ENCODE data around the gene IL12RB1. TPM values are rescaled to one million over a fixed set of nuclear protein-coding genes. Genes with fewer than 3 reads are reported as not detected.
A peak's percentile ranks its signal among the peaks of the same experiment; 100 is the strongest.

The IL12RB1 gene
- total RNA-seq, 4 donors from 2014 or later: 1.1 to 2.3 (median 1.9) TPM

DNA sequence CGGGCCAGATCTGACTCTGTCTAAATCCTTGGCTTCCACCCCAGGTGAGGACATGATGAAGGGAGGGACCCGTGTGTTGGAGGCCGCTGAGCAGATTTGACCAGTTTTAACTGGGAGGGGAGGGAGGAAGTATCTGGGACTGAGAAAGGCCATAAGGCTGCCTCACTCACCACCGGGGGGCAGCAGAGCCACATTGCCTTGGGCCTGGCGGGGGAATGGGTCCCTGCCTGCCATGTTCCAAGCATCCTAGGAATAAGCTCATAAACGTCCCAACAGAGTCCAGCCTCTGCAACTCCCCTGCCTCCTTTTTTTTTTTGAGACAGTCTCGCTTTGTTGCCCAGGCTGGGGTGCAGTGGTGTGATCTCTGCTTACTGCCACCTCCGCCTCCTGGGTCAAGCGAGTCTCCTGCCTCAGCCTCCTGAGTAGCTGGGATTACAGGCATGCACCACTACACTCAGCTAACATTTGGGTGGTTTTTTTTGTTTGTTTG lies 26.3 kb upstream of the IL12RB1 start:
- 26 to 32% methylated on average over 8 to 9 of the region's 9 CpGs for WGBS, 2 donors
- peaks cover 13 to 38% (median 28%) of the 10 kb centered on the region in 3 donors for H3K4me1 ChIP-seq
- H3K4me3 ChIP-seq: no peak overlapping the region
- peak overlapping the region in 2 of 4 donors; percentile 13 for H3K27ac ChIP-seq
- intact Hi-C loops (cut with DNase I): loop anchor here (5.0 to 10.0 kb wide), 2 partner anchors 44 to 142 kb away; a partner anchor contains a TSS
- DNase-seq: no peak
- H3K9me3 ChIP-seq: no peaks in the 10 kb centered on the region
- TF ChIP-seq, protein P1, sequence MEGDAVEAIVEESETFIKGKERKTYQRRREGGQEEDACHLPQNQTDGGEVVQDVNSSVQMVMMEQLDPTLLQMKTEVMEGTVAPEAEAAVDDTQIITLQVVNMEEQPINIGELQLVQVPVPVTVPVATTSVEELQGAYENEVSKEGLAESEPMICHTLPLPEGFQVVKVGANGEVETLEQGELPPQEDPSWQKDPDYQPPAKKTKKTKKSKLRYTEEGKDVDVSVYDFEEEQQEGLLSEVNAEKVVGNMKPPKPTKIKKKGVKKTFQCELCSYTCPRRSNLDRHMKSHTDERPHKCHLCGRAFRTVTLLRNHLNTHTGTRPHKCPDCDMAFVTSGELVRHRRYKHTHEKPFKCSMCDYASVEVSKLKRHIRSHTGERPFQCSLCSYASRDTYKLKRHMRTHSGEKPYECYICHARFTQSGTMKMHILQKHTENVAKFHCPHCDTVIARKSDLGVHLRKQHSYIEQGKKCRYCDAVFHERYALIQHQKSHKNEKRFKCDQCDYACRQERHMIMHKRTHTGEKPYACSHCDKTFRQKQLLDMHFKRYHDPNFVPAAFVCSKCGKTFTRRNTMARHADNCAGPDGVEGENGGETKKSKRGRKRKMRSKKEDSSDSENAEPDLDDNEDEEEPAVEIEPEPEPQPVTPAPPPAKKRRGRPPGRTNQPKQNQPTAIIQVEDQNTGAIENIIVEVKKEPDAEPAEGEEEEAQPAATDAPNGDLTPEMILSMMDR (IDR thresholded peaks at IDR 0.05): peak; percentile 80 to 90 (median 87)
- no peak for TF ChIP-seq POLR2A (IDR thresholded peaks at IDR 0.05)
- H3K27me3 ChIP-seq: peaks cover 0 to 15% (median 0%) of the 10 kb centered on the region in 4 donors
- H3K36me3 ChIP-seq: no peaks in the 10 kb centered on the region

DNA sequence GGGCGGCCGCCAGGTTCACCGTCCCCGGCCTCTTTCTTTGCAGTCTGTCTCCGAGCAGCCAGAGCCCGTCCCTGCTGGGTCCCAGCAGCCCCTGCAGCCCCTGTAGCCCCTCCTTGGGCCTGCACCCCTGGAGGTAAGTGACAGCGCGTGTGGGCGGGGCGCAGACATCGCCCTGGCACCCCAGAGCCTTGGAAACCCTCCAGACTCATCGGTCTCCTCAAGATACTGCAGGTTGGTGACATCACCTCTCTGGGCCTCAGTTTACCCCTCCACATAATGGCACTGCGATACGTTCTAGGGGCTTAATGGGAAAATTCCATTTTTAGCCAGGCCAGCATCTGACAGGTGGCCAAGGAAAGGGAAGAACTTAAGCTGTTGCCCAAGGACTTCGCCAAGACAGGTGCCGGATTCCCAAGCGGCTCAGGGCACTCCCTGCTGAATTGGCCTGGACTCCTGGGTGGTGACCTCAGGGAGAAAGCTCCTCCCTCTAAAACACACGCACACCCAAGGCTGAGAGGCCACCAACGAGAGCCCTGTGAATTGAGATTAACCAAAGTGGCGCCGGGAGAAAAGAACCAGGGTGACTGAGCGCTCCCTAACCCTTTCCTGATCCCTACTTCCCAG lies 24.0 kb upstream of the IL12RB1 start:
- intact Hi-C loops (cut with DNase I): loop anchor here (5.0 to 10.0 kb wide), 2 partner anchors 47 to 144 kb away; a partner anchor contains a TSS
- DNase-seq: no peak
- H3K4me1 ChIP-seq: peaks cover 6 to 27% (median 21%) of the 10 kb centered on the region in 3 donors
- peak overlapping the region in 3 of 4 donors; percentile 41 to 64 (median 41) for H3K27ac ChIP-seq
- WGBS, 2 donors: 32 to 72% methylated on average over 6 to 11 of the region's 22 CpGs
- peak overlapping the region; percentile 46 to 76 (median 65) for H3K4me3 ChIP-seq
- peaks cover 0 to 15% (median 0%) of the 10 kb centered on the region in 4 donors for H3K27me3 ChIP-seq
- TF ChIP-seq, protein P1 (IDR thresholded peaks at IDR 0.05): no peak
- no peak for TF ChIP-seq POLR2A (IDR thresholded peaks at IDR 0.05)
- no peaks in the 10 kb centered on the region for H3K36me3 ChIP-seq
- H3K9me3 ChIP-seq: no peaks in the 10 kb centered on the region

GRCh38 chr19:18109733-18110608 lies 23.2 kb upstream of the IL12RB1 start:
- no peak for DNase-seq
- Histone ChIP-seq H3K27me3 (peaks cover 0 to 15% (median 0%) of the 10 kb centered on the region in 4 donors), H3K4me1 (peaks cover 6 to 27% (median 21%) of the 10 kb centered on the region in 3 donors), H3K4me3 (peak overlapping the region; percentile 46 to 76 (median 65)), H3K9me3 (no peaks in the 10 kb centered on the region), H3K27ac (peak overlapping the region; percentile 41 to 64 (median 50)), H3K36me3 (no peaks in the 10 kb centered on the region)
- intact Hi-C loops (cut with DNase I): loop anchor here (5.0 to 10.0 kb wide), 2 partner anchors 47 to 145 kb away; a partner anchor contains a TSS
- peak in 2 of 4 donors; percentile 12 to 41 for TF ChIP-seq POLR2A (IDR thresholded peaks at IDR 0.05)
- TF ChIP-seq, protein P1 (IDR thresholded peaks at IDR 0.05): no peak
- 2 to 15% methylated on average over 7 to 9 of the region's 92 CpGs for WGBS, 2 donors

DNA sequence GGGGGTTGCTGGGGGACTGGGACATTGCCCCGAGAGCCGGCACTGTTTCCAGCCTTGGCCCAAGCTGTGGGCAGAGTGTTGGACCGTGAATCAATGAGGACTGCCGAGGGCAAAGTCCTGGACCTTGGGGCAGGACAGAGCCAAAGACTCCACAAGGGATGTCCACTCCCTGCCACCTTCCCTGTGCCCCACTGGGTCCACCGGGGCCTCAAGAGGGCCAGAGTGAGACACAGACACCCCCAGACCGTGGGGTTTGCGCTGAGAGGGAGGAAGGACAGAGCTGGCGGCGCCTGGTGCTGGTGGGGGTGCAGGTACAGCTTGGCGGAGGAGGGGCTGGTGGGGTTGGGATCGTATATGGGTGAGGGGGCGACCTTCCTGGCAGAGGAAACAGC lies 22.6 kb upstream of the IL12RB1 start:
- 62 to 92% methylated on average over 2 to 11 of the region's 12 CpGs for WGBS, 2 donors
- Histone ChIP-seq H3K4me3 (peak overlapping the region; percentile 46 to 76 (median 65)), H3K27me3 (peaks cover 0 to 15% (median 0%) of the 10 kb centered on the region in 4 donors), H3K27ac (peak overlapping the region; percentile 41 to 64 (median 50)), H3K9me3 (no peaks in the 10 kb centered on the region), H3K36me3 (no peaks in the 10 kb centered on the region), H3K4me1 (peaks cover 13 to 34% (median 26%) of the 10 kb centered on the region in 3 donors)
- TF ChIP-seq, protein P1 (IDR thresholded peaks at IDR 0.05): no peak
- TF ChIP-seq POLR2A (IDR thresholded peaks at IDR 0.05): no peak
- intact Hi-C loops (cut with DNase I): no loop called here
- no peak for DNase-seq
